DOHH2 (cell line): ENCODE data around the gene GDF9.

Experiments
- H3F3A ChIP-seq: fragments of 200-600 bp; sonication (generic), shearing (Covaris generic); 2 replicates; pipeline ENCODE4 v1.6.0; 2016; ENCODE audit warnings: antibody characterized with exemption, mild to moderate bottlenecking; ENCODE audit not compliant: control insufficient read depth, insufficient read depth
- H3K27ac ChIP-seq: fragments of 200-600 bp; sonication (generic); 2 replicates; pipeline ENCODE4 v1.5.1; 2014; ENCODE audit warnings: low read depth, mild to moderate bottlenecking, low read length, moderate library complexity
- H3K27me3 ChIP-seq: fragments of 200-600 bp; sonication (generic); 2 replicates; pipeline ENCODE4 v1.6.1; 2014; ENCODE audit warnings: mild to moderate bottlenecking, low read length, mixed read lengths; ENCODE audit not compliant: control insufficient read depth
- H3K36me3 ChIP-seq: fragments of 200-600 bp; sonication (generic); 2 replicates; pipeline ENCODE4 v1.6.1; 2014; ENCODE audit warnings: mild to moderate bottlenecking, low read length, moderate library complexity, mixed read lengths; ENCODE audit not compliant: control insufficient read depth
- H3K4me1 ChIP-seq: fragments of 200-600 bp; sonication (generic); 2 replicates; pipeline ENCODE4 v1.6.1; 2014; ENCODE audit warnings: mild to moderate bottlenecking, low read length, mixed read lengths; ENCODE audit not compliant: control insufficient read depth
- H3K4me2 ChIP-seq: fragments of 200-600 bp; sonication (generic); 2 replicates; pipeline ENCODE4 v1.6.0; 2014; ENCODE audit warnings: mild to moderate bottlenecking, low read length, moderate library complexity
- H3K4me3 ChIP-seq: fragments of 200-600 bp; sonication (generic); 2 replicates; pipeline ENCODE4 v1.5.1; 2014; ENCODE audit warnings: mild to moderate bottlenecking, low read length, mixed read lengths
- H3K79me2 ChIP-seq: fragments of 200-600 bp; sonication (generic); 2 replicates; pipeline ENCODE4 v1.6.1; 2014; ENCODE audit warnings: mild to moderate bottlenecking, low read length, mixed read lengths; ENCODE audit not compliant: control insufficient read depth
- H3K9me2 ChIP-seq: fragments of 200-600 bp; sonication (generic); replicated peaks from 2 replicates; pipeline ENCODE4 v1.6.1; 2014; ENCODE audit warnings: mild to moderate bottlenecking, low read length, mixed read lengths; ENCODE audit not compliant: control insufficient read depth
- H3K9me3 ChIP-seq: fragments of 200-600 bp; sonication (generic); 2 replicates; pipeline ENCODE4 v1.6.1; 2014; ENCODE audit warnings: antibody characterized with exemption, low read length, mixed read lengths; ENCODE audit not compliant: control insufficient read depth, insufficient read depth
- H4K20me1 ChIP-seq: fragments of 200-600 bp; sonication (generic); 2 replicates; pipeline ENCODE4 v1.6.0; 2014; ENCODE audit warnings: low read depth, mild to moderate bottlenecking, antibody characterized with exemption, low read length, moderate library complexity; ENCODE audit not compliant: control insufficient read depth, insufficient read depth
- EZH2phosphoT487 ChIP-seq: fragments of 200-600 bp; sonication (generic); IDR thresholded peaks from 2 replicates; pipeline ENCODE4 v1.6.1; 2017; ENCODE audit warnings: borderline replicate concordance, mild to moderate bottlenecking, antibody characterized with exemption, low read length, moderate library complexity, mixed read lengths
- TF ChIP-seq, protein P1 (sequence below): fragments of 200-600 bp; sonication (generic); IDR thresholded peaks from one replicate; pipeline ENCODE4 v1.5.1; 2014; ENCODE audit warnings: antibody characterized with exemption, mild to moderate bottlenecking, low read depth, low read length; ENCODE audit not compliant: poor library complexity, severe bottlenecking

The GDF9 gene

DNA sequence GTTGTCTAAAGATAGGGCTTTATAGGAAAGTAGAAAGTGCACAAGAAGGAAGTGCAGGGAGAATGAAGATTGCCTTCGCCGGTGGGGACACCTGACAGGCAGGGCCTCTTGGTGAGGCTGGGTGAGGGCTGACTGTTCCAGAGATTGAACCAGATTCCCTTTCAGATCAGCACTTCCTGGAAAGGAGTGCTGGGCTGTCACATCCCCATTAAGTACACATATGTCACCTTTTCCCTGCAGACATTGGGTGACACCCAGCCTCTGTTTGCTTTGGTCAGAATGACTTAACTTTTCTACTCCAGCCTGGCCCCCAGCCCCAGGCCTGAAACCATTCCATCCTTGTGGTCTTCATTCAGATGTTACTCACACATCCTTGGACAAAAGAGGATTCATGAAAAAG lies 28.4 kb downstream of the GDF9 start:
- Histone ChIP-seq H3F3A (no peaks in the 10 kb centered on the region), H3K4me2 (no peak overlapping the region), H3K4me1 (peaks cover 9% of the 10 kb centered on the region), H3K9me2 (no peaks in the 10 kb centered on the region), H3K36me3 (no peaks in the 10 kb centered on the region), H3K27ac (no peak overlapping the region), H3K79me2 (no peaks in the 10 kb centered on the region), H4K20me1 (no peaks in the 10 kb centered on the region), H3K9me3 (no peaks in the 10 kb centered on the region), H3K27me3 (no peaks in the 10 kb centered on the region), H3K4me3 (no peak overlapping the region)
- no peak for TF ChIP-seq EZH2phosphoT487
- TF ChIP-seq, protein P1, sequence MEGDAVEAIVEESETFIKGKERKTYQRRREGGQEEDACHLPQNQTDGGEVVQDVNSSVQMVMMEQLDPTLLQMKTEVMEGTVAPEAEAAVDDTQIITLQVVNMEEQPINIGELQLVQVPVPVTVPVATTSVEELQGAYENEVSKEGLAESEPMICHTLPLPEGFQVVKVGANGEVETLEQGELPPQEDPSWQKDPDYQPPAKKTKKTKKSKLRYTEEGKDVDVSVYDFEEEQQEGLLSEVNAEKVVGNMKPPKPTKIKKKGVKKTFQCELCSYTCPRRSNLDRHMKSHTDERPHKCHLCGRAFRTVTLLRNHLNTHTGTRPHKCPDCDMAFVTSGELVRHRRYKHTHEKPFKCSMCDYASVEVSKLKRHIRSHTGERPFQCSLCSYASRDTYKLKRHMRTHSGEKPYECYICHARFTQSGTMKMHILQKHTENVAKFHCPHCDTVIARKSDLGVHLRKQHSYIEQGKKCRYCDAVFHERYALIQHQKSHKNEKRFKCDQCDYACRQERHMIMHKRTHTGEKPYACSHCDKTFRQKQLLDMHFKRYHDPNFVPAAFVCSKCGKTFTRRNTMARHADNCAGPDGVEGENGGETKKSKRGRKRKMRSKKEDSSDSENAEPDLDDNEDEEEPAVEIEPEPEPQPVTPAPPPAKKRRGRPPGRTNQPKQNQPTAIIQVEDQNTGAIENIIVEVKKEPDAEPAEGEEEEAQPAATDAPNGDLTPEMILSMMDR: no peak

DNA sequence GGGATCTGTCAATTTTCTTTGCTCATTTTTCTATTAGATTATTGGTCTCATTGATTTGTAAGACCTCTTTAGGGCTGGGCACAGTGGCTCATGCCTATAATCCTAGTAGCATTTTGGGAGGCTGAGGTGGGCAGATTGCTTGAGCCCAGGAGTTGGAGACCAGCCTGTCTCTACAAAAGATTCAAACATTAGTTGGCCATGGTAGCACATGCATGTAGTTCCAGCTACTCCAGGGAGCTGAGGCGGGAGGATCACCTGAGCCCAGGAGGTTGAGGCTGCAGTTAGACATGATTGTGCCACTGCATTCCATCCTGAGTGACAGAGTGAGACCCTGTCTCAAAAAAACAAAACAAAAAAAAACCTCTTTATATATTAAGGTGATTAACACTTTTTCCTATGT lies 29.4 kb downstream of the GDF9 start:
- Histone ChIP-seq H3K27me3 (no peaks in the 10 kb centered on the region), H3K4me2 (no peak overlapping the region), H3K9me3 (no peaks in the 10 kb centered on the region), H4K20me1 (no peaks in the 10 kb centered on the region), H3K79me2 (no peaks in the 10 kb centered on the region), H3K36me3 (no peaks in the 10 kb centered on the region), H3K4me1 (peaks cover 9% of the 10 kb centered on the region), H3K9me2 (no peaks in the 10 kb centered on the region), H3F3A (no peaks in the 10 kb centered on the region), H3K4me3 (no peak overlapping the region), H3K27ac (no peak overlapping the region)
- TF ChIP-seq, protein P1: no peak
- TF ChIP-seq EZH2phosphoT487: no peak

DNA sequence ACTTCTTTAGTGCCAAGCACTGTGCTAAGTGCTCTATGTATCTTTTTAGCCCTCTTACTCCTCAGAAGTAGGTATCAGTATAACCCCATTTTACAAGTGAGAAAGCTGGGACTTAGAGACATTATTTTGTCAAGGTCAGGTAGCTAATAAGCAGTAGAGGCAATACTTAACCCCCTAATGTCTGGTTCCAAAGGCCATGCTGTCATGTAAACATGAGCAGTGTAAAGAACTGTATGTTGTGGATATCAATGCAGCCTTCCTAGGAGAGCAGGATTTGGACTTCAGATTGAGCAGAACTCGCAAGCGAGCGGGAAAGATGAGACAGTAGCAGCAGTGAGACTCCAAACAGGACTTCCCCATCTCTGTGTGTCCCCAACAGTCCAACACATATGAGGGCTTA lies 32.2 kb downstream of the GDF9 start:
- Histone ChIP-seq H3K9me2 (no peaks in the 10 kb centered on the region), H3F3A (no peaks in the 10 kb centered on the region), H3K4me1 (peaks cover 13% of the 10 kb centered on the region), H3K4me3 (no peak overlapping the region), H3K36me3 (no peaks in the 10 kb centered on the region), H4K20me1 (no peaks in the 10 kb centered on the region), H3K27me3 (peaks cover 24% of the 10 kb centered on the region), H3K27ac (no peak overlapping the region), H3K9me3 (no peaks in the 10 kb centered on the region), H3K79me2 (no peaks in the 10 kb centered on the region), H3K4me2 (no peak overlapping the region)
- TF ChIP-seq, protein P1: no peak
- no peak for TF ChIP-seq EZH2phosphoT487

DNA sequence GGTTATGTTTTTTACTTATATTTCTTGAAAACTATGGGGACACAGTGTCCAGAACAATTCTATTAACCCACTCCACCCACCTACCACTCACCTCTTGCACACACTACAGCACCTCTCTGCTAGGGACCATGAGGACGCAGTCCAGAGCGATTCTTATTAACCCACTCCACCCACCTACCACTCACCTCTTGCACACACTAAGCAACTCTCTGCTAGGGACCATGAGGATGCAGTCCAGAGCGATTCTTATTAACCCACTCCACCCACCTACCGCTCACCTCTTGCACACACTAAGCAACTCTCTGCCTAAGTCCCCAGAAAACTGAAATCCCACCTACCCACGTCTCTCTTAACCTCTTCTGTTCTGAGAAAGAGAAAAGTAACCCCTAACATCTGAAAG lies 33.7 kb downstream of the GDF9 start:
- peaks cover 11% of the 10 kb centered on the region for H3K4me1 ChIP-seq
- TF ChIP-seq, protein P1: no peak
- no peaks in the 10 kb centered on the region for H3K9me2 ChIP-seq
- H3K79me2 ChIP-seq: no peaks in the 10 kb centered on the region
- H3K27me3 ChIP-seq: peaks cover 39% of the 10 kb centered on the region
- no peaks in the 10 kb centered on the region for H4K20me1 ChIP-seq
- H3K36me3 ChIP-seq: no peaks in the 10 kb centered on the region
- H3K4me3 ChIP-seq: no peak overlapping the region
- H3K9me3 ChIP-seq: no peaks in the 10 kb centered on the region
- no peaks in the 10 kb centered on the region for H3F3A ChIP-seq
- no peak overlapping the region for H3K4me2 ChIP-seq
- no peak overlapping the region for H3K27ac ChIP-seq
